ENCODE measurements around the gene ZBTB20.

DNA sequence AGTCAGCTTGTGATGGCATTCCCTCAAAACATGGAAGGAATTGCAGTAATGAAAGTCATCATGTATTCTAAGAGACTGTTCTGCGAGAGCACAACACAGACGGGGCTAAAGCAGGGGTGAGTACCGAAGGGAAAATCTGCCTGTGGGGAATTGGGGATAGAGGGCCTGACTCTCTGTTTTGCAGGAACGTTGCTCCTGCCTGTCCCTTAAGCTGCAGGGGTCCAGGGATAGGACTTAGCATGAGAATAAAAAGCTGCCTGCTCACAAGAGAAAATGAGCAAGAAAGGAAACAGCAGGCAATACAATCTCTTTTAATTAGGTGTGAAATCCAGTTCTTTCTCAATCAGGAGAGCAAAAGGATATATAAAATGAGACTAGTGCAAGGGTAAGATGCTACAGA, 791.0 kb downstream of the ZBTB20 start:
- TF ChIP-seq, protein P1, sequence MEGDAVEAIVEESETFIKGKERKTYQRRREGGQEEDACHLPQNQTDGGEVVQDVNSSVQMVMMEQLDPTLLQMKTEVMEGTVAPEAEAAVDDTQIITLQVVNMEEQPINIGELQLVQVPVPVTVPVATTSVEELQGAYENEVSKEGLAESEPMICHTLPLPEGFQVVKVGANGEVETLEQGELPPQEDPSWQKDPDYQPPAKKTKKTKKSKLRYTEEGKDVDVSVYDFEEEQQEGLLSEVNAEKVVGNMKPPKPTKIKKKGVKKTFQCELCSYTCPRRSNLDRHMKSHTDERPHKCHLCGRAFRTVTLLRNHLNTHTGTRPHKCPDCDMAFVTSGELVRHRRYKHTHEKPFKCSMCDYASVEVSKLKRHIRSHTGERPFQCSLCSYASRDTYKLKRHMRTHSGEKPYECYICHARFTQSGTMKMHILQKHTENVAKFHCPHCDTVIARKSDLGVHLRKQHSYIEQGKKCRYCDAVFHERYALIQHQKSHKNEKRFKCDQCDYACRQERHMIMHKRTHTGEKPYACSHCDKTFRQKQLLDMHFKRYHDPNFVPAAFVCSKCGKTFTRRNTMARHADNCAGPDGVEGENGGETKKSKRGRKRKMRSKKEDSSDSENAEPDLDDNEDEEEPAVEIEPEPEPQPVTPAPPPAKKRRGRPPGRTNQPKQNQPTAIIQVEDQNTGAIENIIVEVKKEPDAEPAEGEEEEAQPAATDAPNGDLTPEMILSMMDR (IDR thresholded peaks at IDR 0.05; ENCODE audit: poor library complexity, severe bottlenecking): no peak
- TF ChIP-seq POLR2AphosphoS5 (IDR thresholded peaks at IDR 0.05): no peak
- TF ChIP-seq, protein P2, sequence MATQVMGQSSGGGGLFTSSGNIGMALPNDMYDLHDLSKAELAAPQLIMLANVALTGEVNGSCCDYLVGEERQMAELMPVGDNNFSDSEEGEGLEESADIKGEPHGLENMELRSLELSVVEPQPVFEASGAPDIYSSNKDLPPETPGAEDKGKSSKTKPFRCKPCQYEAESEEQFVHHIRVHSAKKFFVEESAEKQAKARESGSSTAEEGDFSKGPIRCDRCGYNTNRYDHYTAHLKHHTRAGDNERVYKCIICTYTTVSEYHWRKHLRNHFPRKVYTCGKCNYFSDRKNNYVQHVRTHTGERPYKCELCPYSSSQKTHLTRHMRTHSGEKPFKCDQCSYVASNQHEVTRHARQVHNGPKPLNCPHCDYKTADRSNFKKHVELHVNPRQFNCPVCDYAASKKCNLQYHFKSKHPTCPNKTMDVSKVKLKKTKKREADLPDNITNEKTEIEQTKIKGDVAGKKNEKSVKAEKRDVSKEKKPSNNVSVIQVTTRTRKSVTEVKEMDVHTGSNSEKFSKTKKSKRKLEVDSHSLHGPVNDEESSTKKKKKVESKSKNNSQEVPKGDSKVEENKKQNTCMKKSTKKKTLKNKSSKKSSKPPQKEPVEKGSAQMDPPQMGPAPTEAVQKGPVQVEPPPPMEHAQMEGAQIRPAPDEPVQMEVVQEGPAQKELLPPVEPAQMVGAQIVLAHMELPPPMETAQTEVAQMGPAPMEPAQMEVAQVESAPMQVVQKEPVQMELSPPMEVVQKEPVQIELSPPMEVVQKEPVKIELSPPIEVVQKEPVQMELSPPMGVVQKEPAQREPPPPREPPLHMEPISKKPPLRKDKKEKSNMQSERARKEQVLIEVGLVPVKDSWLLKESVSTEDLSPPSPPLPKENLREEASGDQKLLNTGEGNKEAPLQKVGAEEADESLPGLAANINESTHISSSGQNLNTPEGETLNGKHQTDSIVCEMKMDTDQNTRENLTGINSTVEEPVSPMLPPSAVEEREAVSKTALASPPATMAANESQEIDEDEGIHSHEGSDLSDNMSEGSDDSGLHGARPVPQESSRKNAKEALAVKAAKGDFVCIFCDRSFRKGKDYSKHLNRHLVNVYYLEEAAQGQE (IDR thresholded peaks at IDR 0.05; ENCODE audit: borderline replicate concordance): no peak
- TF ChIP-seq RAD21 (conservative IDR thresholded peaks at IDR 0.05): no peak
- no peak for TF ChIP-seq EZH2 (IDR thresholded peaks at IDR 0.05; ENCODE audit: borderline replicate concordance, insufficient read depth, low read length, poor library complexity, severe bottlenecking)
- no peak for TF ChIP-seq EP300 (conservative IDR thresholded peaks at IDR 0.05; ENCODE audit: poor library complexity, severe bottlenecking)
- no peak for TF ChIP-seq TAF1 (IDR thresholded peaks at IDR 0.05; ENCODE audit: low read depth)
- TF ChIP-seq SMC3 (conservative IDR thresholded peaks at IDR 0.05; ENCODE audit: poor library complexity): no peak
- TF ChIP-seq MXI1 (conservative IDR thresholded peaks at IDR 0.05; ENCODE audit: poor library complexity, severe bottlenecking): no peak

All from neural cell (in vitro differentiated cells).